OCI-LY7 (cell line): ENCODE measurements around the gene MSLN. TPM values are rescaled to one million over a fixed set of nuclear protein-coding genes. Genes with fewer than 3 reads are reported as not detected.

ENCODE experiments used
- BruUV-seq: library from RNA; stranded (reverse); fragments of 400-500 nt; replicated peaks from 2 replicates; lab custom pipeline; 2021; lab: Mats Ljungman, UMichigan
- CTCF ChIA-PET: fragments of 300-600 bp; sonication (Branson Sonifier 250); formaldehyde crosslinking; loops from one replicate; lab custom pipeline; 2022; ENCODE audit warnings: antibody characterized with exemption; ENCODE audit not compliant: unreplicated experiment; lab: Charles Lee
- POLR2A ChIA-PET: fragments of 300-600 bp; sonication (Branson Sonifier 250); formaldehyde crosslinking; loops from one replicate; lab custom pipeline; 2022; ENCODE audit warnings: antibody characterized with exemption; lab: Charles Lee
- DNase-seq: peaks from one replicate; pipeline ENCODE4 v3.0.0-alpha.2; 2015; ENCODE audit warnings: low spot score
- H2AFZ ChIP-seq: fragments of 200-600 bp; sonication (generic), shearing (Covaris generic); 2 replicates; pipeline ENCODE4 v1.6.1; 2014; ENCODE audit warnings: mild to moderate bottlenecking, antibody characterized with exemption, low read length, moderate library complexity
- H3K27ac ChIP-seq: fragments of 200-600 bp; sonication (generic); 2 replicates; pipeline ENCODE4 v1.5.1; 2014; ENCODE audit warnings: mixed run types, low read depth, mild to moderate bottlenecking, moderate library complexity, low read length, inconsistent platforms; ENCODE audit not compliant: poor library complexity, severe bottlenecking
- H3K36me3 ChIP-seq: fragments of 200-600 bp; sonication (generic); 2 replicates; pipeline ENCODE4 v1.6.1; 2014; ENCODE audit warnings: mild to moderate bottlenecking, antibody characterized with exemption, low read length, moderate library complexity, mixed read lengths; ENCODE audit not compliant: insufficient read depth
- H3K4me1 ChIP-seq: fragments of 200-600 bp; sonication (generic); 2 replicates; pipeline ENCODE4 v1.5.1; 2014; ENCODE audit warnings: mild to moderate bottlenecking, low read length; ENCODE audit not compliant: insufficient read depth, poor library complexity, severe bottlenecking
- H3K4me2 ChIP-seq: fragments of 200-600 bp; sonication (generic); 2 replicates; pipeline ENCODE4 v1.6.1; 2014; ENCODE audit warnings: mild to moderate bottlenecking, low read length
- H3K4me3 ChIP-seq: fragments of 200-600 bp; sonication (generic); 2 replicates; pipeline ENCODE4 v1.5.1; 2014; ENCODE audit warnings: mild to moderate bottlenecking, low read depth, low read length; ENCODE audit not compliant: poor library complexity, severe bottlenecking
- H3K79me2 ChIP-seq: fragments of 200-600 bp; sonication (generic); 2 replicates; pipeline ENCODE4 v1.6.1; 2016; ENCODE audit warnings: low read depth, mild to moderate bottlenecking, low read length, moderate library complexity, mixed read lengths; ENCODE audit not compliant: insufficient read depth
- H3K9me2 ChIP-seq: fragments of 200-600 bp; sonication (generic); 2 replicates; pipeline ENCODE4 v1.6.1; 2016; ENCODE audit warnings: mild to moderate bottlenecking, low read length, mixed read lengths; ENCODE audit not compliant: insufficient read depth
- H3K9me3 ChIP-seq: fragments of 200-600 bp; sonication (generic); 2 replicates; pipeline ENCODE4 v1.6.1; 2014; ENCODE audit warnings: mild to moderate bottlenecking, mixed run types, low read length, mixed read lengths
- H4K20me1 ChIP-seq: fragments of 200-600 bp; sonication (generic); 2 replicates; pipeline ENCODE4 v1.6.1; 2014; ENCODE audit warnings: mild to moderate bottlenecking, antibody characterized with exemption, low read length, moderate library complexity, mixed read lengths; ENCODE audit not compliant: insufficient read depth
- EZH2phosphoT487 ChIP-seq: fragments of 200-600 bp; sonication (generic); IDR thresholded peaks from 2 replicates; pipeline ENCODE4 v1.6.1; 2018; ENCODE audit warnings: low read depth, borderline replicate concordance, mild to moderate bottlenecking, mixed run types, antibody characterized with exemption, low read length, moderate library complexity, mixed read lengths
- intact Hi-C: fragments of 100-400 bp; cut with micrococcal nuclease; formaldehyde crosslinking; loops from one replicate; pipeline ENCODE4 v1.10.0; 2022; ENCODE audit not compliant: unreplicated experiment
- total RNA-seq, 2 experiments: library from RNA; depleted of rRNA in 1 of 2; stranded (reverse); fragments of >200 nt in 1 of 2; shearing (Covaris generic) in 1 of 2; gene quantifications; 2 replicates each; pipeline ENCODE4 v1.2.3, GENCODE V29; 2014 to 2022
- TF ChIP-seq, protein P1 (sequence below): fragments of 200-600 bp; sonication (generic); conservative IDR thresholded peaks from 2 replicates; pipeline ENCODE4 v1.5.1; 2014; ENCODE audit warnings: mild to moderate bottlenecking, antibody characterized with exemption, low read length, moderate library complexity, mixed read lengths

The MSLN gene
- total RNA-seq, 2 experiments from 2014 or later: 0.13 to 0.44 TPM

DNA sequence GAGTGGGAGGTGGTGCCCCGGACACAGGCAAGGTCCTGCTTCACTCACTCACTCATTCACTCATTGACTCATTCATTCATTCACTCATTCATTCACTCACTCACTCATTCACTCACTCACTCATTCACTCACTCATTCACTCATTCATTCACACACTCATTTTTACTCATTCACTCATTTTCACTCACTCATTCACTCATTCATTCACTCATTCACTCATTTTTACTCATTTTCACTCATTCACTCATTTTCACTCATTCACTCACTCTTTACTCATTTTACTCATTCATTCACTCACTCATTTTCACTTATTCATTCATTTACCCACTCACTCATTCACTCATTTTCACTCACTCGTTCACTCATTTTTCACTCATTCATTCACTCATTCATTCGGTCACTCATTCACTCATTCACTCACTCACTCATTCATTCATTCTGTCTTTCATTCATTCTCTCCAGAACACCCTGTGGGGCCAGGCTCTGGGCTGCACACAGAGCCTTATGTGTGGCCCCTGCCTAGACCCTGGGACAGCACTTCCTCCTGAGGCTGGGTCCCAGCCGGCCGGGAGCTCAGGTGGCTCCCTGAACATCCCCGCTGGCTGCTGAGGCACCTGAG lies 18.5 kb downstream of the MSLN start:
- POLR2A ChIA-PET: no interaction called here

DNA sequence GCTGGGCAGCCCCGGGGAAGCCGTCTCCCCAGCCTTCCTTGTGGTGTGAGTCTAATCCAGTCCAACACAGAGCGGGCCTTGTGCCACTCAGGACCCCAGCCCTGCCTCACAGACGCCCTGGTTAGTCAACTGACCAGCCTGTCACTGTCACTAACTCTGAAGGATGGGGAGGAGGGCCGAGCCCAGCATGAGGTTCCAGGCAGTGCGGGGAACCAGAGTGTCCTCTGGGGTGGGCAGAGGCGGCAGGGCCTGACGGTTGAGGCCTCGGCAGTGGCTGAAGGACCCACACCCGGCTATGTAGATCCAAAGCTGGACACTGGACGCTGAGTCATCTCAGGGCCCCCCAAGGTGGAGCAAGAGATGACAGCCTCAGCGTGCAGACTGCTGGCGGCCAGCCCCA lies 19.0 kb downstream of the MSLN start:
- ChIA-PET POLR2A (no interaction called here), CTCF (no interaction called here)
- H3K27ac ChIP-seq: no peak overlapping the region
- H3K9me3 ChIP-seq: no peaks in the 10 kb centered on the region
- no peak overlapping the region for H3K4me2 ChIP-seq
- no peak overlapping the region for H2AFZ ChIP-seq
- TF ChIP-seq EZH2phosphoT487: no peak
- TF ChIP-seq, protein P1, sequence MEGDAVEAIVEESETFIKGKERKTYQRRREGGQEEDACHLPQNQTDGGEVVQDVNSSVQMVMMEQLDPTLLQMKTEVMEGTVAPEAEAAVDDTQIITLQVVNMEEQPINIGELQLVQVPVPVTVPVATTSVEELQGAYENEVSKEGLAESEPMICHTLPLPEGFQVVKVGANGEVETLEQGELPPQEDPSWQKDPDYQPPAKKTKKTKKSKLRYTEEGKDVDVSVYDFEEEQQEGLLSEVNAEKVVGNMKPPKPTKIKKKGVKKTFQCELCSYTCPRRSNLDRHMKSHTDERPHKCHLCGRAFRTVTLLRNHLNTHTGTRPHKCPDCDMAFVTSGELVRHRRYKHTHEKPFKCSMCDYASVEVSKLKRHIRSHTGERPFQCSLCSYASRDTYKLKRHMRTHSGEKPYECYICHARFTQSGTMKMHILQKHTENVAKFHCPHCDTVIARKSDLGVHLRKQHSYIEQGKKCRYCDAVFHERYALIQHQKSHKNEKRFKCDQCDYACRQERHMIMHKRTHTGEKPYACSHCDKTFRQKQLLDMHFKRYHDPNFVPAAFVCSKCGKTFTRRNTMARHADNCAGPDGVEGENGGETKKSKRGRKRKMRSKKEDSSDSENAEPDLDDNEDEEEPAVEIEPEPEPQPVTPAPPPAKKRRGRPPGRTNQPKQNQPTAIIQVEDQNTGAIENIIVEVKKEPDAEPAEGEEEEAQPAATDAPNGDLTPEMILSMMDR: no peak
- no peaks in the 10 kb centered on the region for H3K9me2 ChIP-seq
- H4K20me1 ChIP-seq: no peaks in the 10 kb centered on the region
- intact Hi-C loops: no loop called here
- no peaks in the 10 kb centered on the region for H3K79me2 ChIP-seq
- H3K4me3 ChIP-seq: no peak overlapping the region
- H3K36me3 ChIP-seq: peaks cover 2% of the 10 kb centered on the region; the same call in 1 of the 2 replicates
- no peaks in the 10 kb centered on the region for H3K4me1 ChIP-seq
- no peak for DNase-seq
- BruUV-seq: no TSS peak

More for the DNA sequence above, 18.5 kb downstream of the MSLN start:
- no peak overlapping the region for H3K4me3 ChIP-seq
- H2AFZ ChIP-seq: no peak overlapping the region
- no peaks in the 10 kb centered on the region for H3K9me3 ChIP-seq
- no peak overlapping the region for H3K4me2 ChIP-seq
- intact Hi-C loops: no loop called here
- no TSS peak for BruUV-seq
- H4K20me1 ChIP-seq: no peaks in the 10 kb centered on the region
- no peak for DNase-seq
- H3K27ac ChIP-seq: no peak overlapping the region
- no peaks in the 10 kb centered on the region for H3K36me3 ChIP-seq
- H3K9me2 ChIP-seq: no peaks in the 10 kb centered on the region
- TF ChIP-seq EZH2phosphoT487: no peak
- TF ChIP-seq, protein P1: no peak
- H3K79me2 ChIP-seq: no peaks in the 10 kb centered on the region
- CTCF ChIA-PET: no interaction called here
- H3K4me1 ChIP-seq: no peaks in the 10 kb centered on the region

DNA sequence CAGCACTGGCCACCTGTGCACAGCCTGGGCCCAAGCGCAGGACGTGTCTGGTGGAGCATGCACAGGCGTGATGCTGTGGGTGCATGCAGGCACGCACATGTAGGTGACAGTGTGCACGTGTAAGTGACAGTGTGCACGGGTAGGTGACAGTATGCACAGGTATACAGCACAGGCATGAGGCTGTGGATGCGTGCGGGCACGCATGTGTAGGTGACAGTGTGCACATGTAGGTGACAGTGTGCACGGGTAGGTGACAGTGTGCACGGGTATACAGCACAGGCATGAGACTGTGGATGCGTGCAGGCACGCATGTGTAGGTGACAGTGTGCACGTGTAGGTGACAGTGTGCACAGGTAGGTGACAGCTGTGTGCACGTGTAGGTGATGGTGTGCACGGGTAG lies 19.8 kb downstream of the MSLN start:
- Histone ChIP-seq H3K36me3 (peaks cover 9% of the 10 kb centered on the region), H3K4me3 (no peak overlapping the region), H2AFZ (no peak overlapping the region), H3K4me2 (no peak overlapping the region), H4K20me1 (no peaks in the 10 kb centered on the region), H3K4me1 (no peaks in the 10 kb centered on the region), H3K79me2 (no peaks in the 10 kb centered on the region), H3K27ac (no peak overlapping the region), H3K9me3 (no peaks in the 10 kb centered on the region), H3K9me2 (no peaks in the 10 kb centered on the region)
- no TSS peak for BruUV-seq
- ChIA-PET POLR2A (no interaction called here), CTCF (no interaction called here)
- no peak for TF ChIP-seq EZH2phosphoT487
- TF ChIP-seq, protein P1: no peak
- no peak for DNase-seq
- intact Hi-C loops: no loop called here
